ENCODE results near the gene HSD17B14.
A peak's percentile ranks its signal among the peaks of the same experiment; 100 is the strongest.
"Not testable (repeated sequence)": the region's sequence is repeated elsewhere in the genome, so short reads cannot be mapped to it uniquely, and the experiment has no call there.

The HSD17B14 gene

DNA sequence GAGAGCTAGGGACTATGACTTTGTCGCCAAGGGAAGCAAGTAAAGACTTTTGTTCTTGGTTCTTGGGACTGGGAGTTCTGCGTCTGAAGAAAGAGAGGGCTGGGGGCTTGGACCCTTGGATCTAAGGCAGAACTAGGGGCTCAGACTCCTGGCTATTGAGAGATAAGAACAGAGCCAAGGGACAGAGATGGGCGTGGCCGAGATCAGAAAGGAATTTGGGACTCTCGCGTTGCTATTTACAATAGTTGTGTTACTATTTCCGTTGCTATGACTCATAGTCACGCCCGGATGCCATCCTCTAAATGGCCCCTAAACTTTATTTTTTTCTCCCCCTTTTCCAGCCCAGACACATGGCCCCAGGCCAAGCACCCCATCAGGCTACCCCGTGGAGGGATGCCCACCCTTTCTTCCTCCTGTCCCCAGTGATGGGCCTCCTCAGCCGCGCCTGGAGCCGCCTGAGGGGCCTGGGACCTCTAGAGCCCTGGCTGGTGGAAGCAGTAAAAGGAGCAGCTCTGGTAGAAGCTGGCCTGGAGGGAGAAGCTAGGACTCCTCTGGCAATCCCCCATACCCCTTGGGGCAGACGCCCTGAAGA, 36.7 kb upstream of the HSD17B14 start:
- H3K27ac Mint-ChIP-seq: peak overlapping the region; percentile 99 to 100
- peak; percentile 40 for ATAC-seq (replicated peaks)
- peak; percentile 73 to 82 (median 73) for DNase-seq
- H3K27me3 Mint-ChIP-seq: no peaks in the 10 kb centered on the region
- no peaks in the 10 kb centered on the region for H3K9me3 Mint-ChIP-seq
- H3K4me3 Mint-ChIP-seq: peak overlapping the region; percentile 89 to 100
- H3K36me3 Mint-ChIP-seq (ENCODE audit: insufficient read depth): peaks cover 71% of the 10 kb centered on the region
- peaks cover 45 to 47% of the 10 kb centered on the region in 2 donors for H3K4me1 Mint-ChIP-seq (ENCODE audit: low read depth in 2 of 2)

DNA sequence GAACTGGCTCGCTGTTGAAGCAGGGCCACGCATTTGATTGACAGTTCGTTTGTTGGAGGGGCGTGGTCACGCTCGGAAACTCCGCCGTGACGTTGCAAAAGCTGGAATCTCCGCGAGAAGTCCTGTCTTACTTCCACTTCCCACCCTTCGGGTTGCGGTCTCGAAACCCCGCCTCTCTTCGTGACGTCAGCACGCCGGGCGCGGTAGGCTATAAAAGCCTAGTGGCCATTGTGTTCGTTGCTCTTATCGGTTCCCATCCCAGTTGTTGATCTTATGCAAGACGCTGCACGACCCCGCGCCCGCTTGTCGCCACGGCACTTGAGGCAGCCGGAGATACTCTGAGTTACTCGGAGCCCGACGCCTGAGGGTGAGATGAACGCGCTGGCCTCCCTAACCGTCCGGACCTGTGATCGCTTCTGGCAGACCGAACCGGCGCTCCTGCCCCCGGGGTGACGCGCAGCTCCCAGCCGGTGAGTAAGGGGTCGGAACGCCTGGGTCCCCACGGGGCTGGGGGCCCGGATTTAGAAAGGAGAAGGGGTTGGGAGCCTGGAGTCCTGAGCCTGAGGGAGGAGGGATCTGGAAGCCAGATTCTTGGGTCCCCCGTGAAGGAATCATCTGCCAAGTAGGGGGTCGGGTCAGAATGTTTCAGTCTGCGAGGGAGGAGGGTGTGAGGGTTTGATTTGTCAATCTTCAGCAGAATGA, 36.0 kb upstream of the HSD17B14 start, which contains the start of gene PPP1R15A:
Gene PPP1R15A, plus strand, starts transcription at position 240 of the 702 bp plus-strand sequence. CDS start 813 bp downstream, outside the sequence.
- Mint-ChIP-seq H3K27ac (peak within 1 kb of the TSS; percentile 99 to 100), H3K4me3 (peak within 1 kb of the TSS; percentile 89 to 100), H3K9me3 (no peaks in the 10 kb centered on the region), H3K36me3 (ENCODE audit: insufficient read depth) (peaks cover 64% of the 10 kb centered on the region), H3K27me3 (peaks cover 2 to 6% of the 10 kb centered on the region in 2 donors), H3K4me1 (ENCODE audit: low read depth in 2 of 2) (peaks cover 45% of the 10 kb centered on the region in 2 donors)
- peak; percentile 99 to 100 (median 100) for DNase-seq
- peak; percentile 45 for ATAC-seq (replicated peaks)

GRCh38 chr19:48871471-48872181, 35.3 kb upstream of the HSD17B14 start:
- not testable (repeated sequence) for ATAC-seq (replicated peaks); DNase-seq; H3K9me3 Mint-ChIP-seq
- peak overlapping the region; percentile 99 to 100 for H3K27ac Mint-ChIP-seq
- peak overlapping the region; percentile 89 to 100 for H3K4me3 Mint-ChIP-seq
- H3K4me1 Mint-ChIP-seq (ENCODE audit: low read depth in 2 of 2): peaks cover 43 to 45% of the 10 kb centered on the region in 2 donors
- H3K27me3 Mint-ChIP-seq: peaks cover 9 to 13% of the 10 kb centered on the region in 2 donors
- peaks cover 57% of the 10 kb centered on the region for H3K36me3 Mint-ChIP-seq (ENCODE audit: insufficient read depth)

DNA sequence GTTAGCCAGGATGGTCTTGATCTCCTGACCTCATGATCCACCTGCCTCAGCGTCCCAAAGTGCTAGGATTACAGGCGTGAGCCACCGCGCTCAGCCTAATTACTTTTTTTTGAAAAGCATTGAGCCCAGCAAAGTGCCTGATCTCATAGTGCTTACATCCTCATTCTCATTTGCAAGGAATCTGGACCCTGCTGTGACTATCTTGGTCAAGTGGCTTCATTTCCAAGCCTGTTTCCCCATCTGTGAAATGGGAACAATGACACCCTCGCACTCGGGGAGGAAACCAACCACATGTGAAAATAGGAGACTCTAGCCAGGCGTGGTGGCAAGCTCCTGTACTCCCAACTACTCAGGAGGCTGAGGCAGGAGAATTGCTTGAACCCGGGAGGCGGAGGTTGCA, 33.8 kb upstream of the HSD17B14 start:
- no peaks in the 10 kb centered on the region for H3K9me3 Mint-ChIP-seq
- DNase-seq (no peak), ATAC-seq (replicated peaks) (no peak)
- peaks cover 10 to 15% of the 10 kb centered on the region in 2 donors for H3K27me3 Mint-ChIP-seq
- H3K4me3 Mint-ChIP-seq: no peak overlapping the region
- no peak overlapping the region for H3K27ac Mint-ChIP-seq
- H3K4me1 Mint-ChIP-seq (ENCODE audit: low read depth in 2 of 2): peaks cover 30 to 31% of the 10 kb centered on the region in 2 donors
- peaks cover 41% of the 10 kb centered on the region for H3K36me3 Mint-ChIP-seq (ENCODE audit: insufficient read depth)

DNA sequence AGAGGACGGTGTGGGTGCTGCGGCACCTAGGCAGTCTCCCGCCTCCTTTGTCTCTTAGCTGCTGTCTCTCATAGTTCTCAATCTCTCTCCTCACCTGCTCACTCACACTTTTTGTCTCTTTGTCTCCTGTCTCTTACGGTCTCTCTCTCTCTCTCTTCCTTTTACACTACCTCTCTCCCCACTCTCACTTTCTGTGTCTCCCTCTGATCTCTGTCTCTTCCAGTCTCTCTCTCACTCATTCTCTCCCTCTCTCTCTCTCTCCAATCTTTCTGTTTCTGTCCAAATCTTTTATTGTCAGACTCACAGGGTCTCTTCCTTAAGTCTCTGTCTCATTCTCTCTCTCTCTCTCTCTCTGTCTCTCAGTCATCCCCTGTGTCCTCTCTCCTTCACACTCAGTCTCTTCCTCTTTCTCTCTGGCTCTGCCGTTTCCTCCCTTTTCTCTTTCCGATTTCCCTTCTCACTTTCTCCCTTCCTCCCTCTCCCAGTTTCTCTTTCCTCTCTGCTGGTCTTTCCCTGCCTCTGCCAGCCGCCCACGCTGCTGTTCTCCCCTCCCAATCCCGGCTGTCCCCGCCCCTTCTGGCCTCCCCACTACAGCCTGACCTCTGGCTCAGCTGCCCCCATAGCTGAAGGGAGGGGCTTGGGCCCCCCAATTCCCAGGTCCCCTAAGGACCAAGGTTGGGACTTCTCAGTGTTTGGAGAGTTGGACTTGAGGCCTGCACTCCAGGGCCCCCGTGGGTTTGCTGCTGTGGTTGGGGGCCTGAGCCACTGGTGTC, 32.0 kb upstream of the HSD17B14 start, which contains the start of gene PLEKHA4:
Gene PLEKHA4, minus strand, starts transcription at position 504 of the 773 bp plus-strand sequence. CDS start 997 bp downstream, outside the sequence.
- Mint-ChIP-seq H3K4me1 (ENCODE audit: low read depth in 2 of 2) (peaks cover 13 to 15% of the 10 kb centered on the region in 2 donors), H3K27me3 (peaks cover 10 to 15% of the 10 kb centered on the region in 2 donors), H3K27ac (no peak within 1 kb of the TSS), H3K9me3 (no peaks in the 10 kb centered on the region), H3K4me3 (no peak within 1 kb of the TSS), H3K36me3 (ENCODE audit: insufficient read depth) (peaks cover 24% of the 10 kb centered on the region)
- ATAC-seq (replicated peaks) (no peak), DNase-seq (no peak)

GRCh38 chr19:48867746-48868113, 31.4 kb upstream of the HSD17B14 start:
- no peak for DNase-seq
- no peak overlapping the region for H3K4me3 Mint-ChIP-seq
- H3K27ac Mint-ChIP-seq: no peak overlapping the region

GRCh38 chr19:48867123-48867745, 30.9 kb upstream of the HSD17B14 start:
- H3K9me3 Mint-ChIP-seq: no peaks in the 10 kb centered on the region
- no peak overlapping the region for H3K4me3 Mint-ChIP-seq
- no peak overlapping the region for H3K27ac Mint-ChIP-seq
- DNase-seq (no peak), ATAC-seq (replicated peaks) (no peak)
- peaks cover 10 to 15% of the 10 kb centered on the region in 2 donors for H3K27me3 Mint-ChIP-seq
- H3K4me1 Mint-ChIP-seq (ENCODE audit: low read depth in 2 of 2): peaks cover 2 to 6% of the 10 kb centered on the region in 2 donors
- H3K36me3 Mint-ChIP-seq (ENCODE audit: insufficient read depth): peaks cover 13% of the 10 kb centered on the region

More at GRCh38 chr19:48867746-48868113, 31.4 kb upstream of the HSD17B14 start:
- H3K27me3 Mint-ChIP-seq: peaks cover 10 to 15% of the 10 kb centered on the region in 2 donors
- no peak for ATAC-seq (replicated peaks)
- peaks cover 7 to 9% of the 10 kb centered on the region in 2 donors for H3K4me1 Mint-ChIP-seq (ENCODE audit: low read depth in 2 of 2)
- no peaks in the 10 kb centered on the region for H3K9me3 Mint-ChIP-seq
- H3K36me3 Mint-ChIP-seq (ENCODE audit: insufficient read depth): peaks cover 18% of the 10 kb centered on the region

- H3K4me3 Mint-ChIP-seq: no peak overlapping the region
- H3K9me3 Mint-ChIP-seq: no peaks in the 10 kb centered on the region
- peaks cover 10 to 15% of the 10 kb centered on the region in 2 donors for H3K27me3 Mint-ChIP-seq
- H3K4me1 Mint-ChIP-seq (ENCODE audit: low read depth in 2 of 2): peaks cover 0 to 4% of the 10 kb centered on the region in 2 donors
- no peak for ATAC-seq (replicated peaks)
- DNase-seq: no peak
- peaks cover 8% of the 10 kb centered on the region for H3K36me3 Mint-ChIP-seq (ENCODE audit: insufficient read depth)
- H3K27ac Mint-ChIP-seq: no peak overlapping the region
These were observed 30.4 kb upstream of the HSD17B14 start for GRCh38 chr19:48866692-48867091.

GRCh38 chr19:48862827-48863226, 26.5 kb upstream of the HSD17B14 start:
- Mint-ChIP-seq H3K4me3 (no peak overlapping the region), H3K27me3 (peaks cover 10 to 14% of the 10 kb centered on the region in 2 donors), H3K27ac (no peak overlapping the region), H3K4me1 (ENCODE audit: low read depth in 2 of 2) (peaks cover 4 to 7% of the 10 kb centered on the region in 2 donors), H3K36me3 (ENCODE audit: insufficient read depth) (no peaks in the 10 kb centered on the region), H3K9me3 (no peaks in the 10 kb centered on the region)
- ATAC-seq (replicated peaks) (no peak), DNase-seq (no peak)

GRCh38 chr19:48861313-48861712, 25.0 kb upstream of the HSD17B14 start:
- H3K27ac Mint-ChIP-seq: peak overlapping the region in 1 of 2 donors; percentile 80
- H3K27me3 Mint-ChIP-seq: no peaks in the 10 kb centered on the region
- H3K4me3 Mint-ChIP-seq: no peak overlapping the region
- DNase-seq (no peak), ATAC-seq (replicated peaks) (no peak)
- no peaks in the 10 kb centered on the region for H3K36me3 Mint-ChIP-seq (ENCODE audit: insufficient read depth)
- no peaks in the 10 kb centered on the region for H3K9me3 Mint-ChIP-seq
- H3K4me1 Mint-ChIP-seq (ENCODE audit: low read depth in 2 of 2): peaks cover 4 to 7% of the 10 kb centered on the region in 2 donors

DNA sequence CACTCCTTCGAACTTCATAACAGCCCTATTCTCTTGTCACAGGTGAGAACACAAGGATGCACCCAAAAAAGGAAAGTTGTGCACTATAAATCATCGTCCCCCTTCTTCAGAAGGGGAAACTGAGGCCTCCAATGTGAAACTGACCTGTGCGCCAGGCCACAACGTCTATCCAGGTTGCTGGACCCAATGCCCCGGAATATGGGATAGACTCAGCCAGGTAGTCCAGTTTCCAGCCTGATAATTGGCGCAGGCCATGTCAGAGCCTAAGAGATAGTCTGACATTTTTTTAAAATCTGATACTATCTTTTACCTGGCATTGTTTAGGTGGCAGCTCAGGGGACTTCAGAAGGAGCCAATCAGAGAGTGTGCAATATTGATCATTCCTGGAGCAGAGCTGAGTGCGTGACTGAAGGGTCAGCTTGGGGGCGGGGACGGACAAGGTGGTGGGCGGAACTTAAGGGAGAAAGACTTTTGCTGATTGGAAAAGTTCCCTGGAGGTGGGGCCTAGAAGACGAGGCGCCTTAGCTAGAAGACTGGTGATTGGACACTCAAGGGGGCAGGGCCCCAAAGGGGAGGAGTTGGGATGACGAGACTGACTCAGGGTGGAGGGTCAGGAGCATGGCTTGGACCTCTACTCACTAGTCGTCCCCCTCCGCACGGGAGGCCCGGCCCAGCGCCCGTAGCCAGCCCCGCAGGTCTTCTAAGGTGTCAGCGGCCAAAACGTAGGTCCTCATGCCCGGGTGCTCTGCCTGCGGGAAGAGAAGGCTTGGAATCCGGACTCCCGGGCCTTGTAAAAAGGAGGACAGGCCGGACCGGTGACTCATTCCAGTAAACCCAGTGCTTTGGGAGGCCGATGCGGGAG, 23.7 kb upstream of the HSD17B14 start:
- H3K36me3 Mint-ChIP-seq (ENCODE audit: insufficient read depth): no peaks in the 10 kb centered on the region
- peaks cover 4 to 7% of the 10 kb centered on the region in 2 donors for H3K4me1 Mint-ChIP-seq (ENCODE audit: low read depth in 2 of 2)
- peak overlapping the region; percentile 84 to 85 for H3K4me3 Mint-ChIP-seq
- H3K27me3 Mint-ChIP-seq: no peaks in the 10 kb centered on the region
- no peaks in the 10 kb centered on the region for H3K9me3 Mint-ChIP-seq
- no peak for ATAC-seq (replicated peaks)
- H3K27ac Mint-ChIP-seq: peak overlapping the region in 1 of 2 donors; percentile 80
- DNase-seq: no peak

All from effector memory CD8-positive, alpha-beta T cell (primary cell).